ENCODE measurements around the gene SLC22A7.

GRCh38 chr6:43318011-43318410 lies 20.0 kb downstream of the SLC22A7 start:
- TF ChIP-seq CTCF (IDR thresholded peaks at IDR 0.05) = no peak
- TF ChIP-seq POLR2AphosphoS5 (IDR thresholded peaks at IDR 0.05) = no peak
- no peak for TF ChIP-seq POLR2A (IDR thresholded peaks at IDR 0.05)
- no peak for TF ChIP-seq EP300 (IDR thresholded peaks at IDR 0.05)
